HEK293 (cell line): Measurements from ENCODE around the gene PLEK2.

Source experiments
- CTCF ChIA-PET: fragments of 350-600 bp; formaldehyde crosslinking; extraction: SDS; loops from one replicate; lab custom pipeline; 2021; ENCODE audit warnings: antibody characterized with exemption; lab: Yijun Ruan, JAX
- POLR2A ChIA-PET: fragments of 300-600 bp; formaldehyde crosslinking; extraction: SDS; loops from one replicate; lab custom pipeline; 2020; ENCODE audit warnings: antibody characterized with exemption, inconsistent platforms; lab: Yijun Ruan, JAX
- H3K27ac ChIP-seq: fragments of 200-500 bp; sonication (Bioruptor generic); 2 replicates; pipeline ENCODE4 v1.5.1; 2014; ENCODE audit warnings: low read depth, low read length, control low read depth, inconsistent platforms; ENCODE audit errors: extremely low read depth
- H3K36me3 ChIP-seq, 2 experiments: fragments of 200-500 bp in 1 of 2; sonication (Bioruptor generic) in 1 of 2; 1 replicate in 1 of 2; 2 replicates in 1 of 2; pipeline ENCODE4 v1.5.1; 2014 to 2017; ENCODE audit warnings: inconsistent platforms in 2 of 2, low read length in 2 of 2; ENCODE audit not compliant: control insufficient read depth in 2 of 2, insufficient read depth in 1 of 2
- H3K4me1 ChIP-seq: fragments of 200-500 bp; sonication (Bioruptor generic); 2 replicates; pipeline ENCODE4 v1.5.1; 2014; ENCODE audit warnings: mild to moderate bottlenecking, low read length, inconsistent platforms; ENCODE audit not compliant: control insufficient read depth, insufficient read depth
- H3K4me3 ChIP-seq: 2 replicates; pipeline ENCODE4 v1.5.1; 2011; ENCODE audit warnings: low read depth, mild to moderate bottlenecking, control low read depth, low read length, moderate library complexity
- H3K9me3 ChIP-seq: fragments of 200-500 bp; sonication (Bioruptor generic); 2 replicates; pipeline ENCODE4 v1.5.1; 2014; ENCODE audit warnings: low read depth, low read length, inconsistent platforms; ENCODE audit not compliant: control insufficient read depth, insufficient read depth
- EGR2 ChIP-seq: fragments of 450-650 bp; formaldehyde crosslinking; IDR thresholded peaks from 2 replicates; pipeline ENCODE4 v1.5.1; 2016; ENCODE audit warnings: low read depth, missing biosample characterization, missing genetic modification characterization
- HIC1 ChIP-seq: fragments of 450-650 bp; formaldehyde crosslinking; IDR thresholded peaks from 2 replicates; pipeline ENCODE4 v1.5.1; 2016; ENCODE audit warnings: missing biosample characterization, missing genetic modification characterization
- MZF1 ChIP-seq: fragments of 450-650 bp; formaldehyde crosslinking; IDR thresholded peaks from 2 replicates; pipeline ENCODE4 v1.5.1; 2017; ENCODE audit warnings: missing biosample characterization, missing genetic modification characterization, borderline replicate concordance
- PATZ1 ChIP-seq: fragments of 450-650 bp; formaldehyde crosslinking; IDR thresholded peaks from 2 replicates; pipeline ENCODE4 v1.5.1; 2016; ENCODE audit warnings: missing biosample characterization, missing genetic modification characterization
- PRDM10 ChIP-seq: fragments of 450-650 bp; formaldehyde crosslinking; IDR thresholded peaks from 2 replicates; pipeline ENCODE4 v1.5.1; 2016; ENCODE audit warnings: missing biosample characterization, missing genetic modification characterization
- PRDM6 ChIP-seq: fragments of 450-650 bp; formaldehyde crosslinking; IDR thresholded peaks from 2 replicates; pipeline ENCODE4 v1.5.1; 2017; ENCODE audit warnings: missing biosample characterization, missing genetic modification characterization
- REPIN1 ChIP-seq: fragments of 450-650 bp; formaldehyde crosslinking; IDR thresholded peaks from 2 replicates; pipeline ENCODE4 v1.5.1; 2017; ENCODE audit warnings: missing biosample characterization, missing genetic modification characterization, low read depth
- TRIM28 ChIP-seq: IDR thresholded peaks from 2 replicates; pipeline ENCODE4 v1.6.1; 2011; ENCODE audit warnings: low read length, control low read depth, borderline replicate concordance
- ZBTB21 ChIP-seq: fragments of 450-650 bp; formaldehyde crosslinking; IDR thresholded peaks from 2 replicates; pipeline ENCODE4 v1.5.1; 2017; ENCODE audit warnings: missing biosample characterization, missing genetic modification characterization
- ZFP69B ChIP-seq: fragments of 450-650 bp; formaldehyde crosslinking; IDR thresholded peaks from 2 replicates; pipeline ENCODE4 v1.5.1; 2016; ENCODE audit warnings: missing biosample characterization, missing genetic modification characterization
- ZIC2 ChIP-seq: fragments of 450-650 bp; formaldehyde crosslinking; IDR thresholded peaks from 2 replicates; pipeline ENCODE4 v1.5.1; 2016; ENCODE audit warnings: missing biosample characterization, missing genetic modification characterization
- ZNF19 ChIP-seq: fragments of 450-650 bp; formaldehyde crosslinking; IDR thresholded peaks from 2 replicates; pipeline ENCODE4; 2016; ENCODE audit warnings: missing biosample characterization, missing genetic modification characterization, low read depth
- ZNF292 ChIP-seq: fragments of 450-650 bp; formaldehyde crosslinking; IDR thresholded peaks from 2 replicates; pipeline ENCODE4 v1.5.1; 2016; ENCODE audit warnings: low read depth, missing biosample characterization, missing genetic modification characterization, borderline replicate concordance
- ZNF362 ChIP-seq: fragments of 450-650 bp; formaldehyde crosslinking; IDR thresholded peaks from 2 replicates; pipeline ENCODE4 v1.5.1; 2016; ENCODE audit warnings: missing biosample characterization, missing genetic modification characterization
- ZNF366 ChIP-seq: fragments of 450-650 bp; formaldehyde crosslinking; conservative IDR thresholded peaks from 2 replicates; pipeline ENCODE4 v1.5.1; 2016; ENCODE audit warnings: missing biosample characterization, missing genetic modification characterization
- ZNF394 ChIP-seq: fragments of 450-650 bp; formaldehyde crosslinking; IDR thresholded peaks from 2 replicates; pipeline ENCODE4 v1.5.1; 2016; ENCODE audit warnings: missing biosample characterization, missing genetic modification characterization, mild to moderate bottlenecking, moderate library complexity, borderline replicate concordance
- ZNF48 ChIP-seq: fragments of 450-650 bp; formaldehyde crosslinking; IDR thresholded peaks from 2 replicates; pipeline ENCODE4 v1.5.1; 2016; ENCODE audit warnings: missing biosample characterization, missing genetic modification characterization
- ZNF548 ChIP-seq: fragments of 450-650 bp; formaldehyde crosslinking; IDR thresholded peaks from 2 replicates; pipeline ENCODE4 v1.5.1; 2016; ENCODE audit warnings: missing biosample characterization, missing genetic modification characterization
- ZNF610 ChIP-seq: fragments of 450-650 bp; formaldehyde crosslinking; IDR thresholded peaks from 2 replicates; pipeline ENCODE4 v1.5.1; 2016; ENCODE audit warnings: missing biosample characterization, missing genetic modification characterization, borderline replicate concordance
- ZNF747 ChIP-seq: fragments of 450-650 bp; formaldehyde crosslinking; IDR thresholded peaks from 2 replicates; pipeline ENCODE4 v1.5.1; 2016; ENCODE audit warnings: missing biosample characterization, missing genetic modification characterization
- ZNF843 ChIP-seq: fragments of 450-650 bp; formaldehyde crosslinking; IDR thresholded peaks from 2 replicates; pipeline ENCODE4 v1.5.1; 2016; ENCODE audit warnings: missing biosample characterization, missing genetic modification characterization
- ZSCAN18 ChIP-seq: fragments of 450-650 bp; formaldehyde crosslinking; IDR thresholded peaks from 2 replicates; pipeline ENCODE4 v1.5.1; 2016; ENCODE audit warnings: missing biosample characterization, missing genetic modification characterization
- ZSCAN23 ChIP-seq: fragments of 450-650 bp; formaldehyde crosslinking; IDR thresholded peaks from 2 replicates; pipeline ENCODE4 v1.5.1; 2016; ENCODE audit warnings: missing biosample characterization, missing genetic modification characterization

The PLEK2 gene

GRCh38 chr14:67371247-67372148, 40.5 kb downstream of the PLEK2 start:
- H3K9me3 ChIP-seq = no peaks in the 10 kb centered on the region
- ChIA-PET POLR2A (no interaction called here), CTCF (no interaction called here)
- H3K27ac ChIP-seq = no peak overlapping the region
- H3K4me1 ChIP-seq = no peaks in the 10 kb centered on the region
- peaks cover 78 to 93% of the 10 kb centered on the region in 2 experiments for H3K36me3 ChIP-seq
- no peak overlapping the region for H3K4me3 ChIP-seq
- TF ChIP-seq ZIC2 (tag by site-specific recombination) = no peak
- TF ChIP-seq ZBTB21 (tag by site-specific recombination) = no peak
- TF ChIP-seq ZNF366 (tag by site-specific recombination) = peak; percentile 48; the same call in 1 of the 2 replicates
- no peak for TF ChIP-seq ZNF19
- no peak for TF ChIP-seq TRIM28
- no peak for TF ChIP-seq ZNF747 (tag by site-specific recombination)
- no peak for TF ChIP-seq ZNF48 (tag by site-specific recombination)
- no peak for TF ChIP-seq ZNF394 (tag by site-specific recombination)
- TF ChIP-seq ZFP69B (tag by site-specific recombination) = no peak
- TF ChIP-seq HIC1 (tag by site-specific recombination) = no peak
- TF ChIP-seq ZNF610 (tag by site-specific recombination) = no peak
- 0 out of 2 replicates have a peak, but pooled peaks have one; percentile 19 for TF ChIP-seq MZF1 (tag by site-specific recombination)
- TF ChIP-seq PRDM6 (tag by site-specific recombination) = peak; percentile 72
- TF ChIP-seq ZSCAN23 (tag by site-specific recombination) = no peak
- TF ChIP-seq EGR2 (tag by site-specific recombination) = no peak
- TF ChIP-seq ZNF292 (tag by site-specific recombination) = no peak
- no peak for TF ChIP-seq PATZ1
- no peak for TF ChIP-seq ZNF362
- TF ChIP-seq REPIN1 (tag by site-specific recombination) = no peak
- no peak for TF ChIP-seq PRDM10
- TF ChIP-seq ZNF843 = peak; percentile 43; the same call in 1 of the 2 replicates
- TF ChIP-seq ZNF548 (tag by site-specific recombination) = no peak
- TF ChIP-seq ZSCAN18 (tag by site-specific recombination) = no peak
